Renal cortex interstitium (tissue), 15 donors: ENCODE data around the gene SLC51A. TPM values are rescaled to one million over a fixed set of nuclear protein-coding genes. Genes with fewer than 3 reads are reported as not detected.
"Not testable (repeated sequence)": the region's sequence is repeated elsewhere in the genome, so short reads cannot be mapped to it uniquely, and the experiment has no call there.

Source experiments
- DNase-seq, 11 donors: peaks; one replicate each; pipeline ENCODE4 v3.0.0-alpha.2; 2013; ENCODE audit warnings: low read depth in 9 of 11, low spot score in 4 of 11; ENCODE audit errors: extremely low read depth in 1 of 11
- long read RNA-seq, 16 experiments: transcript quantifications; one replicate each; lab custom pipeline, GENCODE V29; 2026
- polyA plus RNA-seq, 3 donors: library from polyadenylated mRNA; unstranded; fragments of 120-200 nt; gene quantifications; one replicate each; pipeline ENCODE4 v1.2.1, GENCODE V29; 2013; ENCODE audit not compliant: insufficient read length in 3 of 3

SLC51A gene
- 10 to 100 TPM; 10.8 to 15.3 (median 11.5) TPM for polyA plus RNA-seq
- long read RNA-seq, donor 1, partial matches to known transcripts = 0 of 3 reads
- long read RNA-seq, donor 1, other reads (novel, unspliced or antisense) = 0 of 3 reads
- long read RNA-seq, donor 2, partial matches to known transcripts = 0 of 2 reads
- long read RNA-seq, donor 2, other reads (novel, unspliced or antisense) = 0 of 2 reads
- long read RNA-seq, donor 3, partial matches to known transcripts = 19 of 136 reads
- long read RNA-seq, donor 3, other reads (novel, unspliced or antisense) = 114 of 136 reads
- long read RNA-seq, donor 4, partial matches to known transcripts = 0 of 5 reads
- long read RNA-seq, donor 4, other reads (novel, unspliced or antisense) = 0 of 5 reads
- long read RNA-seq, donor 5 = 0 reads
- long read RNA-seq, donor 6, partial matches to known transcripts = 0 of 3 reads
- long read RNA-seq, donor 6, other reads (novel, unspliced or antisense) = 0 of 3 reads
- long read RNA-seq, donor 7, partial matches to known transcripts = 7 of 14 reads
- long read RNA-seq, donor 7, other reads (novel, unspliced or antisense) = 7 of 14 reads
- long read RNA-seq, donor 8 = 0 reads
- long read RNA-seq, donor 9, partial matches to known transcripts = 0 of 75 reads
- long read RNA-seq, donor 9, other reads (novel, unspliced or antisense) = 72 of 75 reads
- long read RNA-seq, donor 10, partial matches to known transcripts = 0 of 1 reads
- long read RNA-seq, donor 10, other reads (novel, unspliced or antisense) = 0 of 1 reads
- long read RNA-seq, donor 11, partial matches to known transcripts = 0 of 9 reads
- long read RNA-seq, donor 11, other reads (novel, unspliced or antisense) = 9 of 9 reads
- long read RNA-seq, donor 12 = 0 reads
- long read RNA-seq, donor 13 = 0 reads
- long read RNA-seq, donor 14, partial matches to known transcripts = 27 of 116 reads
- long read RNA-seq, donor 14, other reads (novel, unspliced or antisense) = 88 of 116 reads
- long read RNA-seq, donor 15, partial matches to known transcripts = 0 of 1 reads
- long read RNA-seq, donor 15, other reads (novel, unspliced or antisense) = 0 of 1 reads
- long read RNA-seq, donor 16, partial matches to known transcripts = 54 of 230 reads
- long read RNA-seq, donor 16, other reads (novel, unspliced or antisense) = 173 of 230 reads

- no peak for DNase-seq
These were observed at the start of gene SLC51A for GRCh38 chr3:196216089-196216564. Gene SLC51A (plus strand): TSS chr3:196216534. CDS start chr3:196216713, 179 bp downstream.

GRCh38 chr3:196166741-196167140 lies 49.6 kb upstream of the SLC51A start:
- DNase-seq = no peak

GRCh38 chr3:196168808-196169391 lies 47.4 kb upstream of the SLC51A start:
- DNase-seq = no peak

GRCh38 chr3:196169836-196170240 lies 46.5 kb upstream of the SLC51A start:
- no peak for DNase-seq

GRCh38 chr3:196170296-196170695 lies 46.0 kb upstream of the SLC51A start:
- DNase-seq = not testable (repeated sequence)

GRCh38 chr3:196174652-196175051 lies 41.7 kb upstream of the SLC51A start:
- no peak for DNase-seq

GRCh38 chr3:196175116-196175625 lies 41.2 kb upstream of the SLC51A start:
- no peak for DNase-seq

- no peak for DNase-seq
These were observed 40.6 kb upstream of the SLC51A start for GRCh38 chr3:196175722-196176121.

GRCh38 chr3:196177567-196177966 lies 38.8 kb upstream of the SLC51A start:
- DNase-seq = no peak

GRCh38 chr3:196177967-196178366 lies 38.4 kb upstream of the SLC51A start:
- DNase-seq = no peak

- no peak for DNase-seq
These were observed 37.3 kb upstream of the SLC51A start for GRCh38 chr3:196178993-196179379.

- DNase-seq = no peak
These were observed 36.7 kb upstream of the SLC51A start for GRCh38 chr3:196179380-196180308.

GRCh38 chr3:196180346-196180745 lies 36.0 kb upstream of the SLC51A start:
- no peak for DNase-seq

GRCh38 chr3:196181127-196181546 lies 35.2 kb upstream of the SLC51A start:
- DNase-seq = no peak

- not testable (repeated sequence) for DNase-seq
These were observed 32.2 kb upstream of the SLC51A start for GRCh38 chr3:196184169-196184432.

- no peak for DNase-seq
These were observed 31.5 kb upstream of the SLC51A start for GRCh38 chr3:196184881-196185280.

GRCh38 chr3:196186651-196187573 lies 29.4 kb upstream of the SLC51A start:
- DNase-seq = peak in 2 of 11 donors; percentile 36
